HG03045 (cell line): Measurements from ENCODE around the gene NT5DC3.
"Not testable (repeated sequence)": the region's sequence is repeated elsewhere in the genome, so short reads cannot be mapped to it uniquely, and the experiment has no call there.

Experiments used
- ATAC-seq: cut with Tn5 transposase; IDR thresholded peaks from one replicate; pipeline ENCODE4 v1.9.1; 2021; ENCODE audit warnings: mild to moderate bottlenecking, moderate library complexity; ENCODE audit not compliant: unreplicated experiment

The NT5DC3 gene

DNA sequence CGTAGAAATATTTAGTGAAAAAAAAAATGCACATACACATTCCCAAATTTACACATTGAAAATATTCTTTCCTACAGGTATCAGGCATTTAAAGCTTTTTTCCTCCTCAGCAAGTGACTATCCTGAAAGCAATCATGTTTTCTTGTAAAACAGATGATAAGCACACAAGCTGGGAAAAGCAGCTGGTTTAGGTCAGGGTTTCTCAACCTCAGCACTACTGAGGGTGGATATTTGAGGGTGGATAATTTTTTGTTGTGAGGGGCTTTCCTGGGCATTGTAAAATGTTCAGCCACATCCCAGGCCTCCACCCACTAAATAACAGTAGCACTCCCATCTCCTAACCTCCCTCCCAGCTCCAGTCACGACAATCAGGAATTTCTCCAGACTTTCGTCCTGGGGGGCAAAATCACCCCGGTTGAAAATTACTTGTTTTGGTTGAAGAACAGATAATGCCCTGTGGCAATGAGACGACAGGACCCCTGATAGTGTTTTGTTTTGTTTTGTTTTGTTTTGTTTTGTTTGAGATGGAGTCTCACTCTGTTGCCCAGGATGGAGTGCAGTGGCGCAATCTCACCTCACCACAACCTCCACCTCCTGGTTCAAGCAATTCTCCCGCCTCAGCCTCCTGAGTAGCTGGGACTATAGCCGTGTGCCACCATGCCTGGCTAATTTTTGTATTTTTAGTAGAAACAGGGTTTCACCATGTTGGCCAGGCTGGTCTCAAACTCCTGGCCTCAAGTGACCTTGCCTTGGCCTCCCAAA lies 15.0 kb upstream of the NT5DC3 start:
- no peak for ATAC-seq

DNA sequence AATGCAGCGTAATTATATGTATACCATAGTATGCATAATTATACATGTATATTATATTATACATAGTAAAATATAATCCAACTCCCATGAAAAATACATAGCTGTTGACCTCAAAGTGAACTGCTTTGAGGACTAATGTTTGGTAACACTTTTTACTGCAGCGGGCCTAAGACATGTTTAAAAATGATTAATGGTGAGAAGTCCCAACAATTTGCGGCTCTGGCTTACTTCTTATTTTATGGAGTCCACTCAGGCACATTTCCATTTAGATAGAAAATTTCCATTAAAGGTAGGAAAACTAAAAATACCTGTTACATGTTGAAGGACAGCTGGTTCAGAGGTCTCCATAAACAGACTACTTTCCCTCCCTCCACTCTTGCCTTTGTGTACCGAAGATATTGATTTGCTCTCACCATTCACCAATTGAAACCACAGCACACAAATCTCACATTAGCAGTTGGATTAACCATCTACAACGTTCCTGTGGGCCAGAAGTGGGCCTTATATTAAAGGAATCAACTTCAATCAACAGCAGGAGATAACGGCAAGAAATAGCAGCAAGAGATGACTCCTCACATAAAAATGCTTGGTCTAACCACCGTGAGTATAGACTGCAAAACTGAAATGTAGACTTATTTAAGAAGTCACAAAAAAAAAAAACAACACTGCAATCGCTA lies 14.1 kb upstream of the NT5DC3 start:
- ATAC-seq = no peak

GRCh38 chr12:103854372-103854973 lies 13.4 kb upstream of the NT5DC3 start:
- ATAC-seq = no peak

- no peak for ATAC-seq
Measured at GRCh38 chr12:103852498-103852997, 11.5 kb upstream of the NT5DC3 start.

GRCh38 chr12:103851127-103851526 lies 10.1 kb upstream of the NT5DC3 start:
- no peak for ATAC-seq

- ATAC-seq = no peak
Measured at GRCh38 chr12:103850429-103850828, 9.4 kb upstream of the NT5DC3 start.

DNA sequence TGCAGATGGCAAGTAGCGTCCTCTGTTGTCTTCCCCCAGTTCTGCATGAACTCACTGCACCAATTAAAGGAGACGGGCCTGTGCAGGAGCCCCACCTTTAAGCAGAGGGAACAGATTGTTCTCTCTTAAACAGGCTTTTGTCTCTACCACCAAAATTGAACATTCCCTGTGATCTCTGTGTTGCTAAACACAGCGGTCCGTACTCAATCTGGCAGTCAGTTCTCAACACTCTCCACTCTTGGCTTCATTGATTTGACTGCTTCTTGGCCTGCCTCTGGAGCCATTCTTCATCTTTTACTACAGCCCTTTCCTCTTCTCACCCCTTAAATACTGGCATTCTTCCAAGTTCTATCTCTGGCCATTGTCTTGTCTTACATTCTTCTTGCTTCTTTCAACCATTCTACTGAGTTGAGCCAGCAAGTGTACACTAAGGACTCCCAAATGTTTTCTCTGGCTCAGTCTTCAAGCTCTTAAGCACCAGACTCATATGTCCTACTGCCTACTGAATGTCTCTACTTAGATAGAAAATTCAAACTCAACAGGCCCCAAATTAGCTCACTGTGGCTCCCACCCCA lies 8.0 kb upstream of the NT5DC3 start:
- no peak for ATAC-seq

GRCh38 chr12:103848143-103848542 lies 7.1 kb upstream of the NT5DC3 start:
- no peak for ATAC-seq

DNA sequence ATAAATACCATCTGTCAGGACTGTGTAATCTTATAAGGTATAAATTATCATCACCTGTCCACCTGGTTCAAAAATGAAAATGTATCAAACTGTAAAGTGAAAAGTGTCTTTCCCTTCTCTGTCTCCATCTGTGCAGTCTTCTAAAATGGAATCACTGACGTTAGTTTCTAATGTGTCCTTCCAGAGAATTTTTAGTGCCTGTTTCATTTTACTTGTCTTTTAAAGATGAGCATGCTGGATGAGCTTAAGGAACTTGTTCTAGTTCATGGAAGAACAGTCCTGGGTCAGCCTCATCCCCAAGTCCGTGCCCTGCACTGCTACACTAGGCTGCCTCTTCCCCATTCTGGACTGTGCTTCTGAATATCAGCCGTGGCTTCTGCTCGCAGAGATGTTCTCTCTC lies 5.4 kb upstream of the NT5DC3 start:
- no peak for ATAC-seq

DNA sequence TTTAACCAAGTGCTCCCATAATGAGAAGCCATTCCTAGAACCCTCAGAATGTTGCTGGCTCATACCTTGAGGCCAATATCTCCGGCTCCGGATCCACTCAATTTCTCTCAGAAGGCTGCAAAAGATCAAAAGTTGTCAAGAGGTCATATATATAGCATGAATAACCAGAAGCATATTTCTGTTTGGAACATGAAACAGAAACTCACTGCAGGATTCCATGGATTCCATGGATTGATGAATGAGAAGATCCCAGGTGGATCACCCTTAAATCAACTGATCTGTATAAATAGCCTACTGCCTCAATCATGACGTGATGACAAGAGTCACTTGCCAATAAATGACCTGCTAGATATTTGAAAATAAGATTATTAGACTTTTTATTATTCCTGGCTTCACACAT lies 3.3 kb upstream of the NT5DC3 start:
- no peak for ATAC-seq

- ATAC-seq = peak; percentile 27
Measured at GRCh38 chr12:103841690-103842584, 903 bp upstream of the NT5DC3 start.

- ATAC-seq = peak; percentile 31
Measured at GRCh38 chr12:103840462-103840875, 565 bp downstream of the NT5DC3 start.

DNA sequence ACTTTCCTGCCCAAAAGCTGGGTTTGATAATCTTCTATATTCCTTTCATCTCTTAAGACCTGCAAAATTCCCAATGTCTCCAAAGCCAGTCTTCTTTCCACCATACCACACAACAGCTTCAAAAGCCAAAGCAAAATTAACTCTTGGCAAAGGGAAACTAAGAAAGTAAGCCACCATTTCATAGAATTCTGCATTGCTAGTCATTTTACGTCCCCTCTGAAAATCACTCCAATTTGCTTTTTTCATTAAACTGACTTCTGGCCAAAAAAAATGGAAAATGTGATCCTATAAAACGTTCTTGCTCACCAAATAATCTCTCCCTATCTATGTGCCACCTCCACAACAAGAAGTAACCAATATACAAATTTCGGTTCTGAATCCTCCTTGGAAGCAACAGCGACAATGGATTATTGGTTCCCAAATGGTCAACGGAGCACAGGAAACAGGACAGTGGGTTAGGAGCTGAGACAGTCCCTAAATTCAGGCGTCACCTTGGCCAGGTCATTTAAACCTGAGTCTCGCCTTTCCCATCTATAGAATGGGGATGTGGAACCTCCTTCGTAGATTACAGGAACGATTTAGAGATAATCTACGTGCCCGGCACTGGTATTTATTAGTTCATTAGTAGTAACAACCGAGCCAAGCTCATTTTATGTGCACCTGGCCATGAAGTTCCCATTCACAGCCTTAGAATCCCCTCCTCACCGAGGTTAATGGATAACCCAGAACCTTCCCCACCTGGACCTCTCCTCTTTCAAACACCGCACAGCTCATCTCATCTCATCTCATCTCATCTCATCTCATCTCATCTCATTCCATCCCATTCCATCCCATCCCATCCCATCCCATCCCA lies 1.2 kb downstream of the NT5DC3 start:
- no peak for ATAC-seq

DNA sequence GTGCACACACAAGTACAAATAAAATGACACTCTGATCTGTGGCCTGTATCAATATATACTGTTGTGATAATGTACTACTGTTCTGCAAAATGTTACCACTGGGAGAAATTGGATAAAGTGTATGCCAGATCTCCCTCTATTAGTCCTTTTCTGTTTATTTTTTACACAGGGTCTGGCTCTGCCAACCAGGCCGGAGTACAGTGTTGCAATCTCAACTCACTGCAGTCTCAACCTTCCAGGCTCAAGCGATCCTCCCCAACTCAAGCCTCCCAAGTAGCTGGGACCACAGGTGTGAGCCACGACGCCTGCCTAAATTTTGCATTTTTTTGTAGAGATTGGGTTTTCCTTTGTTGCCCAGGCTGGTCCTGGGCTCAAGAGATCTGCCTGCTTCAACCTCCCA lies 1.9 kb downstream of the NT5DC3 start:
- ATAC-seq = no peak

DNA sequence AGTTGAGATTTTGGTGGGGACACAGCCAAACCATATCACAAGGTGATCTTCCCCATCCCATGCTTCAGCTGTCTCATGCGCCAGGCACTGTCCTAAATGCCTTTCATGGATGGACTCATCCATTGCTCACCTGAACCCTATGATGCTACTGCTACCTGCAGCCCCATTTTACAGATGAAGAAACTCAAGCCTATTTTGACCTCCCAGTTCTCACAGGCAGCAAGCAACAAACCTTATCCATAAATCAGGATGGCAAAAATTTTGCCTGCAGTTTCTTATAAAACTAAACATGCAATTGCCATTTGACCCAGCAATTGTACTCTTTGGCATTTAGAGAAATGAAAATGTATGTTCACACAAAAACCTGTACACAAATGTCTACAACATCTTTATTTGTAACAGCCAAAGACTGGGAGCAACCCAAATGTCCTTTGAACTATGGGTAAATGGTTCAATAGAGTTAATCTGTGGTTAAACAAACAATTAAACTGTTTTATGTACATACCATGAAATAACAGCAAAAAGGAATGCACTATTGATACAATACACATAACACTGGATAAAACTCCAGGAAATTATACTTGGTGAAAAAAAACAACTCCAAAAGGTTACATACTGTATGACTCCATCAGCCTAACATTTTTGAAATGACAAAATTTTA lies 2.6 kb downstream of the NT5DC3 start:
- no peak for ATAC-seq

GRCh38 chr12:103836345-103836744 lies 4.7 kb downstream of the NT5DC3 start:
- ATAC-seq = no peak

DNA sequence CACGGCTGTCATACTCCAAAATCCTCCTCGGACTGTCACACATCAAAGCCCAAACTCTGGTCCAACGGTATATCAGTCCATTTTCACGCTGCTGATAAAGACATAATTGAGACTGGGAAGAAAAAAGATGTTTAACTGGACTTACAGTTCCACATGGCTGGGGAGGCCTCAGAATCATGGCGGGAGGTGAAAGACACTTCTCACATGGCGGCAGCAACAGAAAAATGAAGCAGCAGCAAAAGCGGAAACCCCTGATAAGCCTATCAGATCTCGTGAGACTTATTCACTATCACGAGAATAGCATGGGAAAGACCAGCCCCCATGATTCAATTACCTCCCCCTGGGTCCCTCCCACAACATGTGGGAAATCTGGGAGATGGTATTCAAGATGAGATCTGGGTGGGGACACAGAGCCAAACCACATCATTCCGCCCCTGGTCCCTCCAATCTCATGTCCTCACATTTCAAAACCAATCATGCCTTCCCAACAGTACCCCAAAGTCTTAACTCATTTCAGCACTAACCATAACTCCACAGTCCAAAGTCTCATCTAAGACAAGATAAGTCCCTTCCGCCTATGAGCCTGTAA lies 5.2 kb downstream of the NT5DC3 start:
- ATAC-seq = not testable (repeated sequence)

DNA sequence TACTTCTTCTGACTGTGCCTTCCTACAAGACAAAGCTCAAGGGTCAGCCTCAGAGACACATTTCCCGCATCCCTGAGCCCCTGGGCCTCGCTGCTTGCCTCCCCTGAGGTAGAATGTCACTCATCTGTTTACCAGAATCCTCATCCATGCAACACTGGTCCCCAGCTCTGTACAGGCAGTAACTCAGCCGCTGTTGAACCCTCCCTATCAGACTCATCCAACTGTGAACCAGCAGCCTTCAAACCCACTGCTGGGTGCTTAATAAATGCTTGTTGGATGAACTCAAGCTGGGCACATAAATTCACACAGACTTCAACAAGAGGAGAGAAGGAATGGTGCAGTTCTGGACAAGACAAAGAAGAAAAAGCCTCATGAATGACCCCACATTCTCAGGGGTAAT lies 6.1 kb downstream of the NT5DC3 start:
- no peak for ATAC-seq

- no peak for ATAC-seq
Measured at GRCh38 chr12:103833891-103834290, 7.1 kb downstream of the NT5DC3 start.
